ENCODE data around the gene THTPA. TPM values are rescaled to one million over a fixed set of nuclear protein-coding genes. Genes with fewer than 3 reads are reported as not detected.
"Not testable (repeated sequence)": the region's sequence is repeated elsewhere in the genome, so short reads cannot be mapped to it uniquely, and the experiment has no call there.

The THTPA gene
- total RNA-seq, 4 donors from 2014 or later = 8.1 to 15.1 (median 13.8) TPM

DNA sequence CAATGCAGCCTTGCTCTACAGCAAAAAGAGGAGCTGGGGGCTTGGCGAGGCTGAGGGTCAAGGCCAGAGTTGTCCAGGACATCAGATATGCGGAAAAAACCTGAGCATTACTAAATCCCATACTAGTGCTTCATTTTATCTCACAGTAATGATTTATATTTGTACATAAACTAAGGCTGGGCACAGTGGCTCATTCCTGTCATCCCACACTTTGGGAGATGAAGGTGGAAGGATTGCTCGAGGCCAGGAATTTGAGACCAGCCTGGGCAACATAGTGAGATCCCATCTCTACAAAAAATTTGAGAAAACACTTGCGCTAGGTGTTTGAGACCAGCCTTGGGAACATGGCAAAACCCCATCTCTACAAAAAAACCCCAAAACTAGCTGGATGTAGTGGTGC is 34.1 kb downstream of the THTPA start:
- H3K27me3 ChIP-seq = peaks cover 0 to 23% (median 0%) of the 10 kb centered on the region in 4 donors
- WGBS, 2 donors = 76 to 85% methylated on average over 4 of the region's 4 CpGs
- peaks cover 0 to 7% (median 0%) of the 10 kb centered on the region in 3 donors for H3K4me1 ChIP-seq
- TF ChIP-seq POLR2A (IDR thresholded peaks at IDR 0.05) = no peak
- TF ChIP-seq, protein P1, sequence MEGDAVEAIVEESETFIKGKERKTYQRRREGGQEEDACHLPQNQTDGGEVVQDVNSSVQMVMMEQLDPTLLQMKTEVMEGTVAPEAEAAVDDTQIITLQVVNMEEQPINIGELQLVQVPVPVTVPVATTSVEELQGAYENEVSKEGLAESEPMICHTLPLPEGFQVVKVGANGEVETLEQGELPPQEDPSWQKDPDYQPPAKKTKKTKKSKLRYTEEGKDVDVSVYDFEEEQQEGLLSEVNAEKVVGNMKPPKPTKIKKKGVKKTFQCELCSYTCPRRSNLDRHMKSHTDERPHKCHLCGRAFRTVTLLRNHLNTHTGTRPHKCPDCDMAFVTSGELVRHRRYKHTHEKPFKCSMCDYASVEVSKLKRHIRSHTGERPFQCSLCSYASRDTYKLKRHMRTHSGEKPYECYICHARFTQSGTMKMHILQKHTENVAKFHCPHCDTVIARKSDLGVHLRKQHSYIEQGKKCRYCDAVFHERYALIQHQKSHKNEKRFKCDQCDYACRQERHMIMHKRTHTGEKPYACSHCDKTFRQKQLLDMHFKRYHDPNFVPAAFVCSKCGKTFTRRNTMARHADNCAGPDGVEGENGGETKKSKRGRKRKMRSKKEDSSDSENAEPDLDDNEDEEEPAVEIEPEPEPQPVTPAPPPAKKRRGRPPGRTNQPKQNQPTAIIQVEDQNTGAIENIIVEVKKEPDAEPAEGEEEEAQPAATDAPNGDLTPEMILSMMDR (IDR thresholded peaks at IDR 0.05) = no peak
- no peak for DNase-seq
- intact Hi-C loops (cut with DNase I) = no loop called here
- no peak overlapping the region for H3K27ac ChIP-seq
- no peaks in the 10 kb centered on the region for H3K36me3 ChIP-seq
- H3K4me3 ChIP-seq = no peak overlapping the region
- no peaks in the 10 kb centered on the region for H3K9me3 ChIP-seq

DNA sequence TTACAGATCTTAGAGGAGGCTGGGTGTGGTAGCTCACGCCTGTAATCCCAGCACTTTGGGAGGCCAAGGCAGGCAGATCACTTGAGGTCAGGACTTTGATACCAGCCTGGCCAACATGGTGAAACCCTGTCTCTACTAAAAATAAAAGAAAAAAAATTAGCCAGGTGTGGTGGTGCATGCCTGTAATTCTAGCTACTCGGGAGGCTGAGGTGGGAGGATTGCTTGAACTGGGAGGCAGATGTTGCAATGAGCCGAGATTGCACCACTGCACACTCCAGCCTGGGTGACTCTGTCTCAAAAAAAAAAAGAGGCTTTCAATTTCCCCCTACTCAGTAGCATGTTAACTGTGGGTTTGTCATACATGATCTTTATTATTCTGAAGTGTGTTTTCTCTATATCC is 38.1 kb downstream of the THTPA start:
- H3K4me1 ChIP-seq; DNase-seq; H3K36me3 ChIP-seq; H3K9me3 ChIP-seq; H3K27ac ChIP-seq; H3K27me3 ChIP-seq; H3K4me3 ChIP-seq; intact Hi-C loops (cut with DNase I): not testable (repeated sequence)
- WGBS, 2 donors = 56 to 81% methylated on average over 2 to 3 of the region's 3 CpGs

DNA sequence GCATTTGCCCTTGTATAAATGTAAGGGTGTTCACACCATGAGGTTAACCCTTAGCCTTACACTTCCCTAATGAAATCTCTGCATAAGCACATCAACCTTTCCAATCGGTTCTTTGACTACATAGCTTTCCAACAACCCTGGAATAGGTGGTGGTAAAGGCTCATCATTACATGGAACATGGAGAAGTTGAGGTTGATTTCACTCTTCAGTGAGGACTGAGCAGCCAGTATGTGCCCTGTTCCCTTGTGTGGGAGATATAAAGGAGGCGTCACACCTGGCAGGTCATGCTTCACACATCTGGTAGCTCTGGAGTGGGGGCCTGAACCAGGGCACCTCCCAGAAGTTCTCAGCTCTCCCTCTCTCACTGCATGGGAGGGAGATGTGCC is 44.2 kb downstream of the THTPA start:
- intact Hi-C loops (cut with DNase I) = no loop called here
- Histone ChIP-seq H3K27me3 (no peaks in the 10 kb centered on the region), H3K4me3 (no peak overlapping the region), H3K4me1 (no peaks in the 10 kb centered on the region), H3K27ac (no peak overlapping the region), H3K9me3 (no peaks in the 10 kb centered on the region), H3K36me3 (no peaks in the 10 kb centered on the region)
- no peak for TF ChIP-seq POLR2A (IDR thresholded peaks at IDR 0.05)
- TF ChIP-seq, protein P1 (IDR thresholded peaks at IDR 0.05) = no peak
- no peak for DNase-seq
- 80 to 91% methylated on average over 2 of the region's 2 CpGs for WGBS, 2 donors

DNA sequence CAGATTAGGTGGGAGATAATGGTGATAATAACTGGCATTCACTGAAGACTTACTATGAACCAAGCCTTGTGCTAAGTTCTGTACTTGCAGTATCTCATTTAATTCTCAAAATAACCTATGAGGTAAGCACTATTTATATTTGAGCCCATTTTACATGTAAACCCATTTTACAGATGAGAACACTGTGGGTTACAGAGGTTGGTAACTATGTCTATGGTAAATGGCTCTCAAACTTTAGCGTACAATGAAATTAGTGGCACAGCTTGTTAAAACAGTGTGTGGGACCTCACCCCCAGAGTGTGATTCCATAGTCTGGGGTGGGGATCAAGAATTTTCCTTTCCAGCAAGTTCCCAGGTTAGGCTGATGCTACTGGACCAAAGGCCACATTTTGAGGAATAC is 44.7 kb downstream of the THTPA start:
- no peak overlapping the region for H3K27ac ChIP-seq
- H3K4me1 ChIP-seq = no peaks in the 10 kb centered on the region
- H3K27me3 ChIP-seq = no peaks in the 10 kb centered on the region
- intact Hi-C loops (cut with DNase I) = no loop called here
- TF ChIP-seq POLR2A (IDR thresholded peaks at IDR 0.05) = no peak
- TF ChIP-seq, protein P1 (IDR thresholded peaks at IDR 0.05) = no peak
- H3K36me3 ChIP-seq = no peaks in the 10 kb centered on the region
- no peak for DNase-seq
- H3K4me3 ChIP-seq = no peak overlapping the region
- no peaks in the 10 kb centered on the region for H3K9me3 ChIP-seq
- WGBS, 2 donors = 100% methylated on average over 1 of the region's 1 CpG

DNA sequence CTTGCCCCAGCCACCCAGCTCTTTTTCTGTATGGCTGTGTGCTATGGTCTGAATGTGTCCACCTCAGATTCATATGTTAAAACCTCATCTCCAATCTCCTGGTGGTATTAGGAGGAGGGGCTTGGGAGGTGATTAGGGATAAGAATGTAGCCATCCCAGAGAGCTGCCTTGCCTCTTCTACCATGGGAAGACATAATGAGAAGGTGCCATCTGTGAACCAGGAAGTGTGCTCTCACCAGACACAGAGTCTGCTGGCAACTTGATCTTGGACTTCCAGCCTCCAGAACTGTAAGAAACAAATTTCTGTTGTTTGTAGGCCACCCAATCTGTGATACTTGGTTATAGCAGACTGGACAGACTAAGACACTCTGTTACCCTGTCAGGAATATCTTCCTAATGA is 45.4 kb downstream of the THTPA start:
- Histone ChIP-seq H3K4me1 (no peaks in the 10 kb centered on the region), H3K27ac (no peak overlapping the region), H3K27me3 (no peaks in the 10 kb centered on the region), H3K4me3 (no peak overlapping the region), H3K36me3 (no peaks in the 10 kb centered on the region), H3K9me3 (no peaks in the 10 kb centered on the region)
- TF ChIP-seq, protein P1 (IDR thresholded peaks at IDR 0.05) = no peak
- no peak for TF ChIP-seq POLR2A (IDR thresholded peaks at IDR 0.05)
- intact Hi-C loops (cut with DNase I) = no loop called here
- DNase-seq = no peak

DNA sequence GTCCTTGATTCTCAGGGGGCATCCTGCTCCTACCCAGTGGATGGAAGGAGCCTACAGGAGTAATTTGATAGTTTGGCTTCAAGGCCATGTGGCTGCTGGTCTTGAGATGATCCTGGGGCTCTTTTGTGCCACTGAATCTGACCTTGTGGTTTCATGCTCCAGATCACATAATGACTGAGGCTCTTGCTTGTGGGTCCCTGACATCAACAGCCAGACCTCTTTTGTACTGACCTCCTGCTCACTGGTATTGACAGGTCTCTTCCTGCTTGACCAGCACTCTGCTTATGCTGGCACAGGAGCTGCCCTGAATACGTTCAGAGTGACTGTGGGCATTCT is 45.7 kb downstream of the THTPA start:
- no peaks in the 10 kb centered on the region for H3K4me1 ChIP-seq
- H3K9me3 ChIP-seq = no peaks in the 10 kb centered on the region
- H3K27me3 ChIP-seq = peaks cover 0 to 4% (median 0%) of the 10 kb centered on the region in 4 donors
- no peak overlapping the region for H3K27ac ChIP-seq
- intact Hi-C loops (cut with DNase I) = no loop called here
- WGBS, 2 donors = 50 to 82% methylated on average over 1 of the region's 1 CpG
- no peak for DNase-seq
- no peaks in the 10 kb centered on the region for H3K36me3 ChIP-seq
- TF ChIP-seq, protein P1 (IDR thresholded peaks at IDR 0.05) = no peak
- TF ChIP-seq POLR2A (IDR thresholded peaks at IDR 0.05) = no peak
- no peak overlapping the region for H3K4me3 ChIP-seq

Data from esophagus squamous epithelium (tissue), 5 donors.